Prostate gland (tissue), 2 donors: Measurements from ENCODE around the gene DTNB. TPM values are rescaled to one million over a fixed set of nuclear protein-coding genes. Genes with fewer than 3 reads are reported as not detected.

ENCODE experiments used
- DNase-seq: peaks from one replicate; pipeline ENCODE4 v3.0.0-alpha.2; 2019; ENCODE audit warnings: low spot score
- H3K27ac ChIP-seq, 2 donors: fragments of 200-600 bp; sonication (generic); 2 replicates each; pipeline ENCODE4 v1.5.1; 2017 to 2019
- H3K27me3 ChIP-seq: fragments of 200-600 bp; sonication (generic); replicated peaks from 2 replicates; pipeline ENCODE4 v1.5.1; 2019; ENCODE audit not compliant: insufficient read depth
- H3K36me3 ChIP-seq, 2 donors: fragments of 200-600 bp; sonication (generic); 1 replicate in 1 of 2; 2 replicates in 1 of 2; pipeline versions ENCODE4 v1.5.1 to v1.8.1; 2017 to 2019
- H3K4me1 ChIP-seq: fragments of 200-600 bp; sonication (generic); replicated peaks from 2 replicates; pipeline ENCODE4 v1.5.1; 2019
- H3K4me3 ChIP-seq, 2 donors: fragments of 200-600 bp; sonication (generic); 2 replicates each; pipeline ENCODE4 v1.5.1; 2017 to 2019
- H3K9me3 ChIP-seq: fragments of 200-600 bp; sonication (generic); 2 replicates; pipeline ENCODE4 v1.5.1; 2017
- CTCF ChIP-seq, 4 experiments: fragments of 200-600 bp in 2 of 4; fragments of 450-650 bp in 2 of 4; sonication (generic) in 2 of 4; IDR thresholded peaks; 1 replicate in 3 of 4; 2 replicates in 1 of 4; pipeline ENCODE4 v1.5.1; 2016 to 2019; ENCODE audit warnings: antibody characterized with exemption in 4 of 4, mild to moderate bottlenecking in 2 of 4, moderate library complexity in 2 of 4
- POLR2A ChIP-seq: fragments of 450-650 bp; IDR thresholded peaks from one replicate; pipeline ENCODE4 v1.6.1; 2016; ENCODE audit warnings: antibody characterized with exemption, mild to moderate bottlenecking
- POLR2AphosphoS5 ChIP-seq: sonication (generic); formaldehyde crosslinking; IDR thresholded peaks from one replicate; pipeline ENCODE4 v1.6.1; 2017; ENCODE audit warnings: antibody characterized with exemption
- WGBS: methylation state at CpG from one replicate; pipeline ENCODE4 v1.1.5; 2018; 5-methylcytosine and 5-hydroxymethylcytosine counted together
- intact Hi-C: fragments of 100-400 bp; cut with DNase I; formaldehyde crosslinking; loops from one replicate; pipeline ENCODE4 v1.14.2; 2022
- total RNA-seq, 2 donors: library from RNA; depleted of rRNA; stranded (reverse); fragments of >200 nt; gene quantifications; one replicate each; pipeline ENCODE4 v1.1.0, GENCODE V29; 2016

Gene DTNB
- total RNA-seq, 2 donors from 2014 or later: 47.0 to 61.9 TPM

DNA sequence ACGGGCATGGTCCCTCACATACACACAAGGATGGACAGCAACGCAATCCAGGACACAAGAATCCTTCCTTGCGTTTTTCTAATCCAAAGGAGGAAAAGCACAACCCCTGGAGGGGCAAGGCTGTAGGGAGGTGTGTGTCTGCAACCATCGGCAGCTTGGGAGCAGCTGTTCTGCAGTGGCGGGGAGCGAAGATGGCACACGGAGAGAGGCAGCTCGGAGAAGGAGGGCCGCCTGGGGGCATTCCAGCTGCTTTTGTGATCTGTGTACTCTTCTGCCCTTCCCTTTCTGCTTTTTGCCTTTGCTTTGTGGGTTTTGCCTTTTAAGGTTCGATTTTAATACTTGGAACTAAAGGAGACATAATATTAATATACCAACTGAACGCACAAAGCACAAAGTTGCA, 194.6 kb downstream of the DTNB start:
- no peak for TF ChIP-seq POLR2AphosphoS5
- no peak for TF ChIP-seq POLR2A
- TF ChIP-seq CTCF (IDR thresholded peaks at IDR 0.05): no peak
- Histone ChIP-seq H3K9me3 (no peaks in the 10 kb centered on the region), H3K27ac (no peak overlapping the region), H3K27me3 (no peaks in the 10 kb centered on the region), H3K36me3 (no peaks in the 10 kb centered on the region), H3K4me3 (no peak overlapping the region), H3K4me1 (no peaks in the 10 kb centered on the region)
- 84% methylated on average over 11 of the region's 11 CpGs for WGBS
- intact Hi-C loops: no loop called here
- no peak for DNase-seq

GRCh38 chr2:25473758-25474340, 199.5 kb downstream of the DTNB start:
- 49% methylated on average over 12 of the region's 12 CpGs for WGBS
- Histone ChIP-seq H3K27me3 (no peaks in the 10 kb centered on the region), H3K9me3 (no peaks in the 10 kb centered on the region), H3K27ac (no peak overlapping the region), H3K4me1 (no peaks in the 10 kb centered on the region), H3K4me3 (no peak overlapping the region), H3K36me3 (no peaks in the 10 kb centered on the region)
- no peak for DNase-seq
- TF ChIP-seq CTCF (IDR thresholded peaks at IDR 0.05): no peak
- no peak for TF ChIP-seq POLR2AphosphoS5
- no peak for TF ChIP-seq POLR2A
- intact Hi-C loops: no loop called here

- TF ChIP-seq POLR2AphosphoS5: no peak
- TF ChIP-seq CTCF (IDR thresholded peaks at IDR 0.05): no peak
- no peak for TF ChIP-seq POLR2A
- DNase-seq: no peak
- intact Hi-C loops: no loop called here
- Histone ChIP-seq H3K36me3 (no peaks in the 10 kb centered on the region), H3K4me1 (no peaks in the 10 kb centered on the region), H3K4me3 (no peak overlapping the region), H3K27me3 (no peaks in the 10 kb centered on the region), H3K27ac (no peak overlapping the region), H3K9me3 (no peaks in the 10 kb centered on the region)
- 62% methylated on average over 1 of the region's 1 CpG for WGBS
Measured at GRCh38 chr2:25473131-25473530, 200.2 kb downstream of the DTNB start.

DNA sequence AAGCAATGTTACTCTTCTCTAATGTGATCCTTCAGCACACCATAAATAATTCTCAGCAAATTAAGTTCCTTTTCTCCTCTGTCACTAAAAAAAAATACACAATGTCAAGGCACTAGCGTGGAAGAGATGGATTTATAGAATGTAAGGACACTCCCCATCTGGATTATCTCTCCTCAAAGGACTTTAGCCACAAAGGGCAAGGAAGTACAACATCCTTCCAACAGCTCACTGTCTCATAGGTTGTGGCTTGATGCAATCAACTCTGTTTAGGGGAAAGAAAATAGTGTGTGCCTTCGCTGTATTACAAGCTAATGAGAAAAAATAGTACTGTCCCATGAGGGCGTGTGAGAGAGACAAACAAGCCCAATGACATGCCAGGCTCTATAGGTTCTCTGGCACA, 202.6 kb downstream of the DTNB start:
- Histone ChIP-seq H3K9me3 (no peaks in the 10 kb centered on the region), H3K27ac (no peak overlapping the region), H3K4me1 (no peaks in the 10 kb centered on the region), H3K4me3 (no peak overlapping the region), H3K36me3 (no peaks in the 10 kb centered on the region), H3K27me3 (no peaks in the 10 kb centered on the region)
- 74% methylated on average over 3 of the region's 3 CpGs for WGBS
- TF ChIP-seq CTCF (IDR thresholded peaks at IDR 0.05): no peak
- TF ChIP-seq POLR2AphosphoS5: no peak
- TF ChIP-seq POLR2A: no peak
- no peak for DNase-seq
- intact Hi-C loops: no loop called here

DNA sequence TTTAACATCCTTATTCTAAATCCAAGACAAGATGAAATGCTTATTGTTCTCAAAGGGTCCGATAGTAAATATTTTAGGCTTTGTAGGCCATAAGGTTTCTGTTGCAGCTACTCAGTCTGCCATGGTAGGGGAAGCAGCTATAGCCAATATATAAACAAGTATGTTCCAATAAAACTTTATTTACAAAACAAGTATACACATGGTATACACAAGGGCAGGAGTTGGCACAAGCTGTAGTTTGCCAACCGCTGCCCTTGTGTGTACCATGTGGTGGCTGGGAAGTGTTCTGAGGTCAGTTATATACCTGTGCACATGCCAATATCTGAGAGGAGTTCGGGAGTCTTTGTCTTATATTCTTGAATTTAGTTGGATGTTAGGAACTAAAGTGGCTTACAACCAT, 205.6 kb downstream of the DTNB start:
- Histone ChIP-seq H3K4me3 (no peak overlapping the region), H3K9me3 (no peaks in the 10 kb centered on the region), H3K27me3 (no peaks in the 10 kb centered on the region), H3K4me1 (no peaks in the 10 kb centered on the region), H3K36me3 (no peaks in the 10 kb centered on the region), H3K27ac (no peak overlapping the region)
- no peak for TF ChIP-seq CTCF (IDR thresholded peaks at IDR 0.05)
- TF ChIP-seq POLR2A: no peak
- no peak for TF ChIP-seq POLR2AphosphoS5
- WGBS: 94% methylated on average over 3 of the region's 3 CpGs
- intact Hi-C loops: no loop called here
- DNase-seq: no peak
